Kidney capillary endothelial cell (primary cell): ENCODE data around the gene PGBD2.
"Not testable (repeated sequence)": the region's sequence is repeated elsewhere in the genome, so short reads cannot be mapped to it uniquely, and the experiment has no call there.

Experiments used
- DNase-seq: peaks from one replicate; pipeline ENCODE4 v3.0.0-alpha.2; 2018; ENCODE audit warnings: low spot score

PGBD2 gene

GRCh38 chr1:248906009-248906752 is at the start of gene PGBD2:
Gene PGBD2, plus strand, starts transcription at chr1:248906235. Its CDS starts 7,628 bp downstream, at chr1:248913863.
- peak; percentile 82 for DNase-seq

GRCh38 chr1:248857201-248857600 is 48.8 kb upstream of the PGBD2 start:
- DNase-seq = no peak

DNA sequence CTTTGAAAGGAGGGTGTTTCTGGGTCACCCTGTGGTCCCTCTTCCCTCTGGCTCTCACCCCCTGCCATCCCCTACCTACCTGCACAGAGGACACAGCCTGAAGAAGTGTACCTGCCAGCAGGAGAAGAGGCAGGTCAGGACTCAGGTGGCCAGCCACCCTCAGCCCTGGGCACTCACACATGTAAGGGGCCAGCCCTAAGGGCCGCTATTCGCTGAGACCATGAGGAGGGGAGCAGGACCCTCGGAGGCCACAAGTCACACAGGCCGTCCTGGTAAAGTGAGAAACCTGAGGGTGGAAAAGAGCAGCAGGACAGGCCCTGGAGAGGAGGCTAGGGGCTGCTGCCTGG is 48.3 kb upstream of the PGBD2 start:
- DNase-seq = no peak

DNA sequence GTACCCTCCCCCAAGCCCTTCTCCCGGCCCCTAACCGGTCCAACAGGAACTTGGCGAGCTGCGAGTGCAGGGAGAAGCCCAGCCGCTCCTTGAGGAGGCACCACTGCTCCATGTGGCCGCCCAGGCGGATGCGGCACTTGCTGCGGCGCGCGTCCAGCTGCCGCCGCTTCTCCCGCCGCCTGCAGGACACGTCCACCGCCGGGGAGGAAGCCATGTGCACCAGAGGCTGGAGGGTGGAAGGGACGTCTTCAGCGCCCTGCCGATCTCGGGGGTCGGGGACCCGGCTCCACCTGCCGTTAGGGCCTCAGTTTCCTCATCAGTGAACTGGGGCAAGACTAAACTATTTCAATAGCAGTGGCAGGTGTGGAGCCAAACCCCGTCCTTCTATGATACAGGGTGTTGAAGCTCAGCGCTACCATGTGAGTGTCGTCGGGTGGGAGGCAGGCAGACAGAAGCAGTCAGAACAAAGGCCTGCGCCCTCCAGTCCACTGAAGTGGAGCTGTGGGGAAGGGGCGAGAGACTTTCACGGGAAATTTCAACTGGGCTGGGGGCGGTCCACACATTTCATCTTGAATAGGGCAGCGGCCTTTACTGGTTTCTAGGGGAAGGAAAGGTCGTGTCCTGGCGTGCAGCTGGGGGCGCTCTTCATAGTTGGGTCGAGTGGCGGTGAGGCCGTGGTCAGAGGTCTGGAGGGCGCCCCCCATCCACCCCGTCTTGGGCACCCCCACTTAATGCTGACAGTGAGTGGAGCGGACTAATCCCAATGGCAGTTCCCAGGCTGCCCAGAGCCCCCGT is 47.7 kb upstream of the PGBD2 start:
- DNase-seq = peak; percentile 73

GRCh38 chr1:248858891-248859889 is 46.8 kb upstream of the PGBD2 start, which contains the start of gene ZNF692:
Gene ZNF692, minus strand, starts transcription at chr1:248859085. Its CDS starts 776 bp downstream, at chr1:248858309.
- DNase-seq = peak; percentile 95

DNA sequence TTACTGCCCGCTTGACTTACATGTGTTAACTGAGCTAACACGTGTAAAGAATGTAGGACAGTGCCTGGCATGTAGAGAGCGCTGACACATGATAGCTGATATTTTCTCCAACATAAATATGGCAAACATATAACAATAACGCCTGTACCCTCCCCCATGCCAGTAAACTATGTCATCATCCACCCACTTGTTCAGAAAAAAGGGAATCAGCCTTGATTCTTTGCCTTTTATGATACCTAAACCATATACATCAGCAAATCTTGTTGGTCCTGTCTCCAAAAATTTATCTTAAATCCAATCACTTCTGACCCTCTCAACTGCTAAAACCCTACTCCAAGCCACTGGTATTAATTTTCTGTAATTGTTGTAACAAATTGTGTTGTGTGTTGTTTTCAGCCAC is 46.0 kb upstream of the PGBD2 start:
- DNase-seq = no peak

GRCh38 chr1:248861616-248862015 is 44.4 kb upstream of the PGBD2 start:
- no peak for DNase-seq

DNA sequence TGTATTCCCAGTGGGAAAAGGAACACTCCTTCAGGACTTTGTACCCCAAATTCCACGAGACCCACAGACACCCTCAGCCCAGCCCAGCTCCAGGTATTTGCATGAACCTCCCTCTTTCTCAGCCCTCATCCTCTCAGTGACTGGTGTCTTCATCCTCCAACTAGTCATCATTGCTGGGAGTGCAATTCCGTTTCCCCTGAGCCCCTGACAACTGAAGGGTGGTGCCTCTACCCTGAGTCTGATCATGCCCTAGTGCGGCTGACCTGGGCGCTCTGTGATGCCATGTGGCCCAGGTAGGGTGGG is 43.4 kb upstream of the PGBD2 start:
- DNase-seq = no peak

- peak; percentile 30 for DNase-seq
Observed at GRCh38 chr1:248862998-248863881, 42.8 kb upstream of the PGBD2 start.

- DNase-seq = no peak
Observed at GRCh38 chr1:248871837-248872401, 34.1 kb upstream of the PGBD2 start.

DNA sequence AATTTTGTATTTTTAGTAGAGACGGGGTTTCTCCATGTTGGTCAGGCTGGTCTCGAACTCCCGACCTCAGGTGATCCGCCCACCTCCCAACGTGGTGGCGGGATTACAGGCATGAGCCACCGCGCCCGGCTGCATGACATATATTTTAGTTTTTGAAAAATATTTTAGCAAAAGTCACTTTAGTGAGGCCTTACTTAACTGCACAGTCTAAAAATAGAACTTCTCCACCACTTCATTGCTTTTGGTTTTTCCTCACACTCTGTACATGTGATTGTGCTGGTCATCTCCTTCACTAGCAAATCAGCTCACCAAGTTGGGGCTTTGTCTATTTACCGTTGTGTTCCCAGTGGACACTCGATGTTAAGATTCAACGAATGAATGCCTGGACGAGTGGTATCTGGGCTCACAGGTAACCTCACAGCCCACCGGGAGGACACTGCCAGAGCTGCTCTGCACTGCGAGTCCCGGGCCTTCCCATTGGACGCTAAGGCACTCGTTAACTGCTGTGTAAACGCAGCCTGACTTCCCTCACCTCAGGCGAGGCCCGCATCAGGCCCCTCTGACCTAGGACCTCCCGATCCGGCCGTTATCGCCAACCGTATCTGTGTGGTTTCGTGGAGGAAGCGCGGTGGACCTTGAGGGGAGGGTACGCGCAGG is 33.2 kb upstream of the PGBD2 start:
- DNase-seq = peak; percentile 60

DNA sequence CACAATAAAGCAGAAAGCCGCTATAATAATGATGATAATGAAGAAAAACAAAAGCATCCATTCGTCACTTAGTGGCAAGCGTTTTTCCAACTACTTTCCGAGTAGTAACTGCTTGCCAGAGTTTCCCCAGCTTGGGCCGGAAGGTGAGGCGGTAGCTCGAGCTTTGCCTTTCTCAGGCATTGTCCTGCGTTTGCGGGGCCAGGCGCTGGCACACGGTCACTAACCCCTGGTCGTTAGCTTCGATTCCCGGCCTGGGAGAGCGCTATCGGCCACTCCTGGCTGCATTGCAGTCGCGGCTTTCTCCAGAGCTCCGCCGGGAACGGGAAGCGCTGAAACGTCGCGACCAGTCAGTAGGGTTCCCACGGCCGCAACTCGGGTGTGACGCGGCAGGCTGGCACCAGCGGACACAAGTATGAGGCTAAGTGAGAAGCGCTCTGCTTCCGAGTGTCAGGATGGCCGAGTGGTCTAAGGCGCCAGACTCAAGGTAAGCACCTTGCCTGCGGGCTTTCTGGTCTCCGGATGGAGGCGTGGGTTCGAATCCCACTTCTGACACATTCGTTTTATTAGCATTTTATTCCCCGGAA is 32.5 kb upstream of the PGBD2 start:
- DNase-seq = peak; percentile 95

DNA sequence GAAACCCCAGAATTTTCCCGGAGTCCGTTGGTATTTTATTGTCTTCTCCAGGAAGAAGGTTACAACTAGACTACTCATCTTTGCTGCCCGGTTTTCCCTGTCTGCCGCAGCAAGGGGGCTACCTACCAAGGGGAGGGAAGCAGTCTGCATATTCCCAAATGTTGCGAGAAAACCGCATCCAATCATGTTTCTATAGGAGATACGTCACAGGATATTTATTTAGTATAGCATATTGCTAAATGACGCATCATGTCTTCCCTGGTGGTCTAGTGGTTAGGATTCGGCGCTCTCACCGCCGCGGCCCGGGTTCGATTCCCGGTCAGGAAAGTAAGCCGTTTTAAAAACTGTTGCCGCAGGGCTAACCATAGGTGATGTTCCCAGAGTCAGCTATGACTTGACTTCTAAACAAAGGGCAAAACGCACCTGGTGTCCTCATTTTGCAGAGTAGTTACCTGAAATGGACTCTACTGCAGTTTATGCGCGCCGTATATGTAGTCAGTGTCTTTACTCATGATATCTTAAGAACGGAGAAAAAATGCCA is 32.0 kb upstream of the PGBD2 start:
- DNase-seq = peak; percentile 87

- DNase-seq = no peak
Observed at GRCh38 chr1:248881261-248881660, 24.8 kb upstream of the PGBD2 start.

DNA sequence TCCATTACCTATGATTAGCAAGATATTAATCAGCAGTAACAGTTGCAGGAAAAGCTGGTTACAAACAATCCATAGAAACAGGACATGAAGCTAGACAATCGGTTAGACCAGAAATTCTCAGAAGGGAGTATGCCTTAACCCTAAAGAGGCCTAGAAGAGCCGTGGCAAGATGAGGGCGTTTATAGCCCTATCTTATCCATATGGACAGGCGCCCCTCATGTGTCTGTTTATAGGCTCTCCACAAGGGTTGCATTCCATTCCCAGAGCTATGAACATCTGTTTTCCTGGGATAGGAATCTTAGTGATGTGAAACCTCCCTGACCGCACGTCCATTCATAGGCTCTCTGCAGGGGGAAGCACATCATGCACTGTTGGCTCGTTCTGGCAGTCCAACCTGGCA is 23.6 kb upstream of the PGBD2 start:
- not testable (repeated sequence) for DNase-seq

- DNase-seq = no peak
Observed at GRCh38 chr1:248884632-248885295, 21.3 kb upstream of the PGBD2 start.

- DNase-seq = no peak
Observed at GRCh38 chr1:248885646-248886045, 20.4 kb upstream of the PGBD2 start.

DNA sequence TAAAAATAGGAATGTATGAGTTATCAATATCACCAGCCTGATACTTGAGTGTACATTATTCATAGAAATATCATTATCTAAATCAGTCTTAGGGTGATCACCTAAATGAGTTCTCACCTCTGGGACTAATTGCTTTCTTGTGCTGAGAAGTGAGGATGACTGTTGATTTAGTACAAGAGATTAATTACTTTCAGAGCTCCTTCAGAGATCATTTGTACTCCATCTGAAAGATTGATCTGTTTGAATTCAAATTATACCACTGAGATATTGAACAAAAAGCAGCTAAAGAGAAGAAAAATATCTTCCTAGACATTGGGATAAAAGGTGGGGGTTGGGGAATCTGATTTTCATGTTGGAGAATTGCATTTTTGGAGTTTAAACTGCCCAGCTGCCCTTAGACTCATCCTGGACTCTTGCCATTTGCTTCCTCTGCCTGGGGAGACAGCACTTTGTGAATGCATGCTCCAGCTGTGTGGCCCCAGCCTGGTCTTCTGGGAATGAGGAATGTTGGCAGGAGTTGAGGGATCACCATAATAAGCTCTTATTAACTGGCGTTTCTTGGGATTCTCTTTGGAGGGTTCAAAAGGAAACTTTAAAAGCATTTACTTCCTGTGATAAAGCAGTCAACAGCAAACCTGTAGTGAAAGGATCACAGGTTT is 19.7 kb upstream of the PGBD2 start:
- DNase-seq = no peak

- not testable (repeated sequence) for DNase-seq
Observed at GRCh38 chr1:248889914-248890243, 16.2 kb upstream of the PGBD2 start.
